SKM-1 (cell line): ENCODE data around the gene PIM1.
"Not testable (repeated sequence)": the region's sequence is repeated elsewhere in the genome, so short reads cannot be mapped to it uniquely, and the experiment has no call there.

Experiments used
- DNase-seq: peaks from one replicate; lab custom pipeline; 2025; ENCODE audit not compliant: unreplicated experiment; lab: John Stamatoyannopoulos, UW

PIM1 gene

DNA sequence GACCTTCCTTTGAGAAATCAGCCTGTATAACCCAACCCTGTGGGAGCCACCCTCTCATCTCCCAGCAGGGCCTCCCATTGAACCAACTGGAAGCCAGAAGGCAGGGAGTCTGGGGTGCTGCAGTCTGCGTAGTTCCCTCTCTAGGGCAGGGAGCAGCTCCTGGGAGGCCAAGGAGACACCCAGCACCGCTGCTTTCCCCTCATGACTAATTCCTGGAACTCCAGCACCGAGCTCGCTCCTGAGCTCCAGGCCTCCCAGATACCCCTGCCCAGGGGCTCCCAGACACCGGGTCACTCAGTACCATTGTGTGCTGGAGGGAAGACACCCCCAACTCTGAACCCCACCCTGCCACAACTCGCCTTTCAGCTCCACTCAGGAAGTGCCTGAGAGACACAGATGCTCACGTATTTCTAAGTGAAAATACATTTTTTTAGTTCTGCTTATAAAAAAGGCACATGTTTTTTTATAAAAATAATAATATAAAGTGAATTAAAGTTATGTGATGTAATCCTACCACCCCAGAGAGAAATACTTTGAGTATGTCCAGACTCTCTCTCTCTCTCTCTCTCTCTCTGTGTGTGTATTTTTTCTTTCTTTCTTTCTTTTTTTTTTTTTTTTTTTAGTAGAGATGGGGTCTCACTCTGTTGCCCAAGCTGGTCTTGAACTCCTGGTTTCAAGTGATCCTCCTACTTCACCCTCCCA, 17.5 kb downstream of the PIM1 start:
- no peak for DNase-seq

DNA sequence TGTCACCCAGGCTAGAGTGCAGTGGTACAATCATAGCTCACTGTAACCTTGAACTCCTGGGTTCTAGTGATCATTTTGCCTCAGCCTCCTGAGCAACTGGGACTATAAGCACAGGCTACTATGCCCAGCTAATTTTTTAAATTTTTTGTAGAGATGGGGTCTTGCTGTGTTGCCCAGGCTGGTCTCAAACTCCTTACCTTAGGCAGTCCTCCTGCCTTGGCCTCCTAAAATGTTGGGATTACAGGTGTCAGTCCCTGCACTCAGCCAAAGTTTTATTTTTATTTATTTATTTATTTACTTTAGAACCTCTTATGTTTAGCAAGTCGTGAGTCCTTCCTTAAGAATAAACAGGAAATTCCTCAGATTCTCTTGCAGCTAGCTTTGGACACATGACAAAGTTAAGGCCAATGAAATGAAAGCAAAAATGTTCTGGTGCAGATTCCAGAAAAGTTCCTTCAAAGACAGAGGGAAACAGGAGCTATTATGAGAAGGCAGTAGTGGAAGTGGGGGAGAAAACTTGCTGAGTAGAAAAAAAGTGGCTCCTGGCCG, 19.1 kb downstream of the PIM1 start:
- no peak for DNase-seq

DNA sequence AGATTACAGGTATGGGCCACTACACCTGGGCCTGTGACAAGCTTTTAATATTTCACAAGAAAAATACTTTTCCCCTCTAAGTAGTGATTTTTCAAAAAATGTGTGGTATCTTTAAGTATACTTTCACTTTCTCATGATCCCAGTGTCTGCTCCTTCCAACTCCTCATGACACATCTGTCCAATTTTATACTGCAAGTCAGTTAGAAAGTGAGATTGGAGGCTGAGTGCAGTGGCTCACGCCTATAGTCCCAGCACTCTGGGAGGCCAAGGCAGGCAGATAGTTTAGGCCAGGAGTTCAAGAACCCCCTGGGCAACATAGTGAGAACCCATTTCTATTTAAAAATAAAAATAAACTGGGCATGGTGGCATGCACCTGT, 20.2 kb downstream of the PIM1 start:
- DNase-seq: no peak

DNA sequence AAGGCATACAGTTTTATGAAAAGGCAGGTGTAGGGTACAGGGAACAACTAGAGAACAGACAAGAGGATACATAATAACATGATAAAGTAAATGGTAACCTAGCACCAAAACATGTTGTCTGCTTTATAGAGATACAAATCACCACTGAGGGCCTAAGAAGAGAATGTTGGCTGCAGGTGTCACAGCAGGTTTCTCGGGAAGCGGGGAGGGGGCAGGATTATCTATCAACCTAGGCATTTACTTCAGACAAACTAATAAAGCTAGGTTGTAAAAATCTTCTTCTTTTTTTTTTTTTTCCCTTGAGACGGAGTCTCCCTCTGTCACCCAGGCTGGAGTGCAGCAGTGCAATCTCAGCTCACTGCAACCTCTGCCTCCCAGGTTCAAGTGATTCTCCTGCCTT, 22.7 kb downstream of the PIM1 start:
- DNase-seq: no peak

DNA sequence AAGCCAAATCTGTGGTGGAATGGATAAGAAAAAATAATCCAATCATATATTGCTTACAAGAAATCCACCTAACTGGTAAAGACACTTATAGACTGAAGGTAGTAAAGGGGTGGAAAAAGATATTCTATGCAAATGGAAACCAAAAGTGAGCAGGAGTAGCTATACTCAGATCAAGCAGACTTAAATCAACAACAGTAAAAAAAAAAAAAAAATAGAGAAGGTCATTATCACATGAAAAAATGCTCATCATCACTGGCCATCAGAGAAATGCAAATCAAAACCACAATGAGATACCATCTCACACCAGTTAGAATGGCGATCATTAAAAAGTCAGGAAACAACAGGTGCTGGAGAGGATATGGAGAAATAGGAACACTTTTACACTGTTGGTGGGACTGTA, 24.9 kb downstream of the PIM1 start:
- not testable (repeated sequence) for DNase-seq

DNA sequence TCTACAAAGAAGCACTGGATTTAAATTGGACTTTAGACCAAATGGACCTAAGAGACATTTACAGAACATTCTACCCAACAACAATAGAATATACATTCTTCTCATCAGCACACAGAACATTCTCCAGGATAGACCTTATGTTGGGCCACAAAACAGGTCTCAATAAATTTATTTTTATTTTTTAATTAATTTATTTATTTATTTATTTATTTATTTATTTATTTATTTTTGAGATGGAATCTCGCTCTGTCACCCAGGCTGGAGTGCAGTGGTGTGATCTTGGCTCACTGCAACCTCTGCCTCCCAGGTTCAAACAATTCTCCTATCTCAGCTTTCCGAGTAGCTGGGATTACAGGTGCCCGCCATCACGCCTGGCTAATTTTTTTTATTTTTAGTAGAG, 26.5 kb downstream of the PIM1 start:
- not testable (repeated sequence) for DNase-seq

DNA sequence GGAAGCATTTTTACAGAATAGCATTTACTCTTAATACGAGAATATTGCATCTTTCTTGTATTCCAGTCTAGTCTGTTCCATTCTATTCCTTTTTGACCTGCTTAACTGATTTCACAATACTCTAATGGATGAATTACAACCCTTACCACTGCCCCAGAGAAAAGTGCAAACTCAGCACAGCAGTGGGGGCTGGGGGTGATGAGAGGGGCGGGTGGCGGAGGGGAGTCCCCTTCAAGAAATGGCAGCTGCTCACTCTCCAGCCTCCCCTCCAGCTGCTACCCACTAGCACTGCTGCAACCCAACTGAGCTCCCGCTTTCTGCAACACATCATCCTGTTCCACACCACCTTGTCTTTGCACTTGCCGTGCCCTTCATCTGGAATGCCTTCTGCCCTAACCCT, 30.1 kb downstream of the PIM1 start:
- no peak for DNase-seq

DNA sequence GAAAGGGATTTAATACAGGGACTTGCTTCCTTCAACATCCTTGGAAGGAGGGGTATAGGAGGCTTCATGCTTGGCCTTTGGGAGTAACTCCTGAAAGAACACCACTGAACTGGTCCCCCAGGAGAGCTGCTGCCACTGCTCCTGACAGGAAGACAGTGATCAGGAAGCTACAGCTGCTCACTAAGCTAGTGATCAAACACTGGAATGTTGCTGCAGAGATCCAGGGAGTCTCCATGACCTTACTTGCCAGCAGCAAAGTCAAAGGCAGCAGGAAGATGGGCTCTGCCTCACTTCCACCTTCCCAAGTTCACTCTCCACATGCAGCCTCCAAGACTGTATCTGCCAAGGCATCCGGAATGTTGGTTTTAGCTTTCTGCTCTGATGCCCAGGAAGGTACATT, 31.8 kb downstream of the PIM1 start:
- DNase-seq: no peak

DNA sequence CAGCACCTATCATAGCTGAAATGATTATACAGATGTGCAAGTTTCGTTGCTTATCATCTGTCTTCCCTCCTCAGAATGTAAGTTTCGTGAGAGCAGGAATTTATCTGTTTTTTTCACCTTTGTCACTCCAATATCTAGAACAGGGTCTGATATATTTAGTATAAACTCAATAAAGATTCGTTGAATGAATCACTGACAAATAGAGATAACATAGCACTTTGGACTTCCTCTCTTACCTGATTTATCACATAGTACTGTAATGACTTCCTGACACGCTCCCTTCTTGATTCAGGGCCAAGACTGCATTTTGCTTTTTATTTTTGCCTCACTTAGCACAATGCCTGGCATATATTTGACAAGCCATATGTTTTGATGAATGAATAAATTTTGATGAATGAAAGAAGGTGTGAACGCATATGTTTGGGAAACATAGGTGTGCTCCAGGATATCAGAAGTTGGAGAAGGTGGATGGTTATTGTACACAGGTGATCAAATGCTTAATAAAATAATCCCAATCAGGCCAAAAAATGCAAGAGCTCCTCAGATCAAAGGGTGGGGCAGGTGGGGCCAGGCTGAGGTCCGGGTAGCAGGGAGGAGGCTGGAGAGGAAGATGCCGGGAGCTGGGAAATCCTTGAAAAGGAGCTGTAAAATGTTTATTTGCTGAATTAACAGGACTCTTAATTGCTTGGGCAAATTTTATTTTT, 33.0 kb downstream of the PIM1 start:
- no peak for DNase-seq

DNA sequence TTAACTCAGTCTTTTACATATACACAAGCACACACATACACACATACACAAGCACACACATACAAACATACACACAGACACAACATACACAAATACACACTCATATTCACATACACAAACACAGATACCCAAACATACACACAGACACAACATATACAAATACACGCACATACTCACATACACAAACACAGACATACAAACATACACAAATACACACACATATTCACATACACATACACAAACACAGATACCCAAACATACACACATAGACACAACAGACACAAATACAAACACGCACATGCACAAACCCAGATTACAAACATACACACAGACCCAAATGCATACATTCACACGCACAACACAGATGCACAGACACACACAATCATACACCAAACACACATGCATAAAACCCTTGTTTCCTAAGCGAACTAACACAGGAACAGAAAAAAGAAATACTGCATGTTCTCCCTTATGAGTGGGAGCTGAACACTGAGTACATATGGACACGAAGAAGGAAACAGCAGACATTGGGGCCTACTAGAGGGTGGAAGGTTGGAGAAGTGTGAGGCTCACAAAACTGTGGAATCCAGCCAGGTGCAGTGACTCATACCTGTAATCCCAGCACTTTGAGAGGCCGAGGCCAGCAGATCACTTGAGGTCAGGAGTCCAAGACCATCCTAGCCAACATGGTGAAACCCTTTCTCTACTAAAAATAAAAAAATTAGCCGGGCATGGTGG, 34.2 kb downstream of the PIM1 start:
- DNase-seq: no peak

DNA sequence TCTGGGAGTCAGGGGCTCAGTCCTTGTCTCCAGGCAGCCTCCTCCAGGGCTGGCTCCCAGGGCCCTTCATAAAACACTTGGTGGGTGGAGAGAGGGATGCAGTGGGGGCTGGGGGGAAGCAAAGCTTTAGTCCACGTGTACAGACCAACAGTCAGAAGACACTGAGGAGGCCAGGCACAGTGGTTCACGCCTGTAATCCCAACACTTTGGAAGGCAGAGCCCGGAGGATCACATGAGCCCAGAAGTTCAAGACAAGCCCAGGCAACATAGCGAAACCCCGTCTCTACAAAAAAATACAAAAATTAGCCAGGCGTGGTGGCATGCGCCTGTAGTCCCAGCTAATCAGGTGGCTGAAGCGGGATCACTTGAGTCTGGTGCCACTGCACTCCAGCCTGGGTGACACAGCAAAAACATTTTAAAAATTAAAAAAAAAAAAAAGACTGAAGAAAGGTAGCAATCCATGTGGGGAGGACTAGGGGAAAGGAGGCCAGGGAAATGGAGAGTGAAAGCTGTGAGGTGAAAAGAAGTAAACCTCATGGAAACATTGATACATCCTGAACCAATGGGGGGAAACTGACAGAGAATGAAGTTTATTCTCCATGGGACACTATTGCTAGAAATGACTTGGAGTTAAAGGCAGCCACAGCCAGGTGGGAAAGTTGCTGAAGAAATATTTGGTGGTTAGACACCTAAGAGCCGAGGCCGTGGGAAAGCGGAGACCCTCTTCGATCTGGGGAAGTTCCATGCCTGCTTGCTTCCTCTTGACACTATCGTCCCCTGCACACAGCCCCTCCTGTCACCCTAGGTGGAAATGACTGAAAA, 35.4 kb downstream of the PIM1 start:
- DNase-seq: no peak

DNA sequence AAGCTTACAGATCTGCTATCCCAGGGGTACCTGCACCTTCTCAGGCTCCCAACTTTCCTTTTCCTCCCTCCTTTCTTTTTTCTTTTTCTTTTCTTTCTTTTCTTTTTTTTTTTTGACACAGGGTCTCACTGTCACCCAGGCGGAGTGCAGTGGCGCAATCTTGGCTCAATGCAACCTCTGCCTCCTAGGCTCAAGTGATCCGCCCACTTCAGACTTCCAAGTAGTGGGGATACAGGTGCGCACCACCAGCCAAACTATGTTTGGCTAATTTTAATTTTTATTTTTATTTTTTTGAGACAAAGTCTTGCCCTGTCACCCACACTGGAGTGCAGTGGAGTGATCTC, 36.0 kb downstream of the PIM1 start:
- no peak for DNase-seq

DNA sequence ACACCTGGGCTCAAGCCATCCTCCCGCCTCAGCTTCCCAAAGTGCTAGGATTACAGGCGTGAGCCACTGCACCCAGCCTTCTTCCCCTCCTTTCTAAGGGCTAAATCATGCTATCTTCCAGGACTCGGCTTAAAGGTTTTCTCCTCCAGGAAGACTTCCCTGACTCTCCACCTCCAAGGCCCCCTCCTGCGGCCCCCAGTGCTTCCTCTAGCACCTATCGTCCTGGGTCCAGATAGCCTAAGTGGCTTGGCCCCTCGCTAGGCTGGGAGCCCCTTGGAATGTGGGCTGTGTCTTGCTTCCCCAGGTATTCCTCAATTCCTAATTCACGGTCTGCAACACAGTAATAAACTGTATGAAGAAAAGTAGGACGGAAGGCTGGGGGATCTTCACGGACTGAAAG, 36.7 kb downstream of the PIM1 start:
- no peak for DNase-seq

DNA sequence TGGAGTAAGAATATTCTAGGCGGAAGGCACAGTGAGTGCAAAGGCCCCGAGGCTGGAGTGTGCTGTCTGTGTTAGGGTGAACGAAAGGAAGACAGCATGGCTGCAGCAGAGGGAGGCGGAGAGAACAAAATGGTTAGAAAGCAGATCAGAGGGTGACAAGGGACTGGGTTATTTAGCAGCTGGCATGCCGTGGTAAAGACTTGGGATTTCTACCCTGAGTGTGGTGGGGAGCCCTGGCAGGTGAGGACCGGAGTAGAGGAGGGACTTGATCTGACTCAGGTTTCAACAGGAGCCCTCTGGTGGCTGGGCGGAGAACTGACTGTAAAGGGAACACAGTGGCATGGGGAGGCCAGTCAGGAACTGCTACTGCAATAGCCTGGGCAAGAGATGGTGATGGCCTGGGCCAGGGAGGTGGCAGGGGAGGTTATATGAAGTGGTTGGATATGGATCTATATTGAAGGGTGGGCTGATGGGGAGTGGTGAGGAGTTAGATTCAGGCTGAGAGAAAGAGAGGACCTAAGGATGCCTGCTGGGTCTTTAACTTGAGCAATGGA, 38.0 kb downstream of the PIM1 start:
- peak; percentile 86 for DNase-seq

DNA sequence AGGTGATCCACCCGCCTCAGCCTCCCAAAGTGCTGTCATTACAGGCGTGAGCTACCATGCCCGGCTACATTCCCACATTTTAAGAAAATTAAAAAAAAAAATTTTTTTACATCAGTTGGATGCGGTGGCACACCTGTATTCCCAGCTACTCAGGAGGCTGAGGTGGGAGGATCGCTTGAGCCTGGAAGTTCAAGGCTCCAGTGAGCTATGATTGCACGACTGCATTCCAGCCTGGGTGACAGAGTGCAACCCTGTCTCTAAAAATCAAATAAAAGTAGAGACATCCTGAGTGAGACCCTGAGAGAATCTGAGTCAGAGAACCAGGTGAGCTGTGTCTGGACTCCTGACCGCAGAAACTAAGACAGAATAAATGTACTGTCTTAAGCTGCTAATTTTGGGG, 38.8 kb downstream of the PIM1 start:
- DNase-seq: no peak

DNA sequence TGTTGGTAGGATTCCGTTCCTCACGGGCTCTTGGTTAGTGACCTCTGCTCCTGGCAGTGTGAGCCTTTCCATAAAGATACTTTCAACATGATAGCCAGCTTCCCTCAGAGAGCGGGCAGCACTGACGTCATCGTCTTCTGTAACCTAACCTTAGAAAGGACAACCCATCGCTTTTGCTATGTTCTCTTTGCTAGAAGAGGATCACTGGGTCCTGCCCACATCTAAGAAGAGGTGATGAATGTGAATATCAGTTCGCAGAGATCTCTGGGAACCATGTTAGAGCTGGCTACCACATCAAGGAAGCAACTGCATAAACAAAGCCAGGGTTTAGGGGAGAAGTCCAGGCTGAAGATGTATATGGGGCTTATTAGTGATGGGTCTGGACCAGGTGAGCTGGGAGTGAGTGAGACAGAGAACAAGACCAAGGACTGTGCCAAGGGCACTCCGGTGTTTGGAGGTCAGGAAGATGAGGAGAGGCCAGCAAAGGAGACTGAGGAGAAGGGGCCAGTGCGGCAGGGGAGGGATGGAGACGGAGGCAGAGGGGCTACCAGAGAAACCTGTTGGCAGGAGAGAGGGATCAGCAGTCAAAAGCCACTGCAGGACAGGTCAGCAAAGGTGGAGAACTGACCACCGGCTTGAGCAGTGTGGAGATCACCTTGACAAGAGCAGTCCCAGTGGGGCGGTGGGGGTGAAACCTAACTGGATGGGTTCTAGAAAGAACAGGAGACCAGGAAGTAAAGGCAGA, 39.7 kb downstream of the PIM1 start:
- no peak for DNase-seq

DNA sequence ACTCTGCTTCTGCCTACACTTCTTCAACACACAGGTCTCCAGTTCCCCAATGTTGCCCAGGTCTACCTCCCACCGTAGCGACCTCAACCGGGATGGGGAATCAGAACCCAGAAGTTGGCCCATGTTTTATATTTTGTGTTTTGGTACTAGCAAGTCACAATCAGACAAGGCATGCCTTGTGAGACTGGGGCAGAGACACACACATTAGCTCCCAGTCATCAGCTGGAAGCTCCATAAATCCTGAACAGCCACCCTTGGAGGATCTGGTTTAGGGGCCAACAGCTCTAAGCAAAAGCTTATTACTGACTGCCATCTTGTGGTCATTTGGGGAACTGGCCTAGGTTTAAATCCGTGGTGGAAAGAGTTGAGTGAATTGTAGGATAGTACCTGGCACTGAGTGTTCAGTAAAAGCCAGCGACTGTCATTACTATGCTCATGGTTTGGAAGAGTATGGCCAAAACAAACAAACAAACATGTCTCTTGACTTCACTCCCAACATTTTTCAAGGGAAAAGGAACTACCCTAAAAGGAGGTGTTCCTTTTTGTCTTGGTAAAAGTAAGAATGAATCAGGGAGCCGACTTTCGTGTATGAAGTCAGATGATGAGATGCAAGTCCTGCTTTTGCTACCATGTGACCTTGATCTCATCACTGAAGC, 40.5 kb downstream of the PIM1 start:
- peak; percentile 33 for DNase-seq

DNA sequence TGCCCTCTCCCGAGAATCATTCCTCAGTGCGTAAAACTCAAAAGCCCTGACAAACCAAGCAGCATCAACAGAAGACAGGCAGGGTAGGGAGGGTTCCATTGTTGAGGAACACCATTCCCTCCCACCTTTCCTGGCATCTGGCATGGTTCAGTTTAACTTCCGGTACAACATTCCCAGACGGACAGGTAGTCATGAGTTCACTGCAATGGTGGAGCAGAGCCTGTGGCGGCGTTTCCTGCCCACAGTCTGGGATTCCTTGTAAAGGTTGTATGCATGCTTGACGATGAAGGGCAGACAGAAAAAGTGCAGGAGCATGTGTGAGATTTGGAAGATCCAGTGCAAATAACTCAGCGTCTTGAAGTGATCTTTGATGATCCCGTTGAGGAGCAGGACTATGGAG, 42.3 kb downstream of the PIM1 start:
- no peak for DNase-seq

DNA sequence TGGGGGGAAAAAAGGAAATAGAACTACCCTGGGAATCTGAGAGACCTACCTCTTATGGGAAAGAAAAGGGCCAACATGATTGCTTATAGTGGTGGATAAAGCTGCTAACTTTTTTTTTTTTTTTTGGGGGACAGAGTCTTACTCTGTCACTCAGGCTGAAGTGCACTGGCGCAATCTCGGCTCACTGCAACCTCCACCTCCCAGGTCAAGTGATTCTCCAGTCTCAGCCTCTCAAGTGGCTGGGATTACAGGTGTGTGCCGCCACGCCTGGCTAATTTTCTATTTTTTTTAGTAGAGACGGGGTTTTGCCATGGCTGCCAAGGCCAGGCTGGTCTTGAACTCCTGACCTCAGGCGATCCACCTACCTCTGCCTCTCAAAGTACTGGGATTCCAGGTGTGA, 48.1 kb downstream of the PIM1 start:
- no peak for DNase-seq

DNA sequence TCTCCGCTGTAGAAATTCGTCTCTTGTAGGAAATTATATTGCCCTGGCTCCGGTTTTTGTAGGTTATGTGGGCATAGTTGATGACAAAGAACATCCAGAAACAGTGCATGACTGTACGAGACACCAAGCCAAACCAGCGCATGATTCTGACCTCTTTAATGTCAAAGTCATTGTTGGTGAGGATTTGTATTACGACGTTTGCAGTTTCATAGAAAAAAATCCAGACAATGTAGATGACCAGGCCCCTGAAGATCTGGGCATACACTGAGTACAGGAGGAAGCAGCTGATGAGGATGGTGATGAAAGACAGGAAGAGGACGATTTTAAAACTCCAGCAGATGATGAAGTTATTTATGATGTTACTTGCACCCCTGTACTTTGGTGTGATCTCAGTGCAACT, 48.6 kb downstream of the PIM1 start:
- no peak for DNase-seq
